Stomach (tissue), 9 donors: ENCODE data around the gene OSBPL2. TPM values are rescaled to one million over a fixed set of nuclear protein-coding genes. Genes with fewer than 3 reads are reported as not detected.

Source experiments
- DNase-seq, 2 donors: peaks; one replicate each; pipeline versions ENCODE4 v3.0.0 to v3.0.0-alpha.2; 2013 to 2019
- H3K27ac ChIP-seq, 5 donors: fragments of 200-600 bp in 4 of 5; sonication (generic) in 4 of 5; one replicate each; pipeline ENCODE4 v1.5.1; 2013 to 2019; ENCODE audit warnings: mild to moderate bottlenecking in 1 of 5, moderate library complexity in 1 of 5
- H3K27me3 ChIP-seq, 3 donors: fragments of 200-600 bp; sonication (generic); one replicate each; pipeline ENCODE4 v1.5.1; 2017 to 2019; ENCODE audit warnings: mixed run types in 1 of 3
- H3K36me3 ChIP-seq, 4 donors: fragments of 200-600 bp; sonication (generic); 1 replicate in 3 of 4; 2 replicates in 1 of 4; pipeline ENCODE4 v1.5.1; 2016 to 2019
- H3K4me1 ChIP-seq, 4 donors: fragments of 200-600 bp; sonication (generic); one replicate each; pipeline ENCODE4 v1.5.1; 2016 to 2019
- H3K4me3 ChIP-seq, 4 donors: fragments of 200-600 bp; sonication (generic) in 3 of 4; one replicate each; pipeline ENCODE4 v1.5.1; 2016 to 2019; ENCODE audit warnings: mild to moderate bottlenecking in 1 of 4
- H3K9me3 ChIP-seq, 4 donors: fragments of 200-600 bp; sonication (generic); one replicate each; pipeline ENCODE4 v1.5.1; 2016 to 2019
- CTCF ChIP-seq, 7 experiments: fragments of 450-650 bp in 4 of 7; fragments of 200-600 bp in 3 of 7; sonication (generic) in 3 of 7; IDR thresholded peaks; one replicate each; pipeline ENCODE4 v1.5.1; 2016 to 2019; ENCODE audit warnings: antibody characterized with exemption in 7 of 7, control low read depth in 2 of 7, mild to moderate bottlenecking in 1 of 7
- EP300 ChIP-seq: sonication (generic); formaldehyde crosslinking; IDR thresholded peaks from one replicate; pipeline ENCODE4 v1.6.1; 2017; ENCODE audit warnings: antibody characterized with exemption
- POLR2A ChIP-seq, 4 donors: fragments of 450-650 bp; IDR thresholded peaks; one replicate each; pipeline ENCODE4 v1.6.1; 2016; ENCODE audit warnings: antibody characterized with exemption in 4 of 4, control low read depth in 2 of 4, mild to moderate bottlenecking in 1 of 4, moderate library complexity in 1 of 4
- POLR2AphosphoS5 ChIP-seq, 3 donors: sonication (generic); formaldehyde crosslinking; IDR thresholded peaks; one replicate each; pipeline ENCODE4 v1.6.1; 2016; ENCODE audit warnings: antibody characterized with exemption in 3 of 3
- WGBS, 5 donors: extraction: QIAGEN DNeasy Blood & Tissue Kit in 3 of 5; methylation state at CpG; one replicate each; pipeline versions ENCODE4 v1.1.5 to v1.1.7; 2013 to 2018; 5-methylcytosine and 5-hydroxymethylcytosine counted together
- intact Hi-C: fragments of 100-400 bp; cut with DNase I; formaldehyde crosslinking; loops from one replicate; pipeline ENCODE4 v1.15.1; 2023; ENCODE audit warnings: low total_unique reads
- polyA plus RNA-seq, 3 donors: library from polyadenylated mRNA; stranded (reverse); fragments of 200-250 nt; gene quantifications; one replicate each; pipeline ENCODE4 v1.2.3, GENCODE V29; 2013
- total RNA-seq, 5 donors: library from RNA; depleted of rRNA; stranded (reverse); fragments of >200 nt; gene quantifications; one replicate each; pipeline versions ENCODE4 v1.1.0 to v1.2.3, GENCODE V29; 2014 to 2016
- donor health status: healthy with polysubstance abuse.
- donor health status: Bipolar disorder and iron deficiency.
- donor health status: healthy.

Gene OSBPL2
- total and polyA plus RNA-seq, 8 donors: 15.1 to 83.4 (median 36.7) TPM

- TF ChIP-seq POLR2AphosphoS5 (IDR thresholded peaks at IDR 0.05): no peak
- no peak for TF ChIP-seq CTCF (IDR thresholded peaks at IDR 0.05)
- TF ChIP-seq POLR2A (IDR thresholded peaks at IDR 0.05): no peak
- TF ChIP-seq EP300: no peak
- H3K27ac ChIP-seq: no peak overlapping the region
- no peaks in the 10 kb centered on the region for H3K27me3 ChIP-seq
- no peaks in the 10 kb centered on the region for H3K9me3 ChIP-seq
- no peak overlapping the region for H3K4me3 ChIP-seq
- WGBS, 5 donors: 69 to 89% (median 81%) methylated on average over 6 to 18 of the region's 18 CpGs
- intact Hi-C loops: no loop called here
- DNase-seq: no peak
- peaks cover 56 to 88% (median 82%) of the 10 kb centered on the region in 4 donors for H3K36me3 ChIP-seq
- H3K4me1 ChIP-seq: no peaks in the 10 kb centered on the region
Measured at GRCh38 chr20:62317167-62317655, 78.9 kb downstream of the OSBPL2 start.

GRCh38 chr20:62318400-62319345 is 80.4 kb downstream of the OSBPL2 start:
- H3K9me3 ChIP-seq: no peaks in the 10 kb centered on the region
- H3K4me3 ChIP-seq: no peak overlapping the region
- DNase-seq: no peak
- WGBS, 5 donors: 81 to 93% (median 86%) methylated on average over 16 to 36 of the region's 36 CpGs
- H3K27me3 ChIP-seq: no peaks in the 10 kb centered on the region
- H3K27ac ChIP-seq: peak overlapping the region in 1 of 5 donors; percentile 39
- intact Hi-C loops: no loop called here
- peaks cover 62 to 88% (median 82%) of the 10 kb centered on the region in 4 donors for H3K36me3 ChIP-seq
- no peaks in the 10 kb centered on the region for H3K4me1 ChIP-seq
- TF ChIP-seq EP300 (no peak), POLR2A (IDR thresholded peaks at IDR 0.05) (no peak), CTCF (IDR thresholded peaks at IDR 0.05) (no peak), POLR2AphosphoS5 (IDR thresholded peaks at IDR 0.05) (no peak)

- peaks cover 64 to 88% (median 84%) of the 10 kb centered on the region in 4 donors for H3K36me3 ChIP-seq
- 69 to 84% (median 80%) methylated on average over 20 to 29 of the region's 29 CpGs for WGBS, 5 donors
Measured at GRCh38 chr20:62319346-62319909, 81.1 kb downstream of the OSBPL2 start.

More at GRCh38 chr20:62319346-62319909, 81.1 kb downstream of the OSBPL2 start:
- Histone ChIP-seq H3K27ac (peak overlapping the region in 2 of 5 donors; percentile 6 to 39), H3K4me3 (no peak overlapping the region), H3K4me1 (no peaks in the 10 kb centered on the region), H3K27me3 (no peaks in the 10 kb centered on the region), H3K9me3 (no peaks in the 10 kb centered on the region)
- intact Hi-C loops: no loop called here
- TF ChIP-seq POLR2A (IDR thresholded peaks at IDR 0.05) (no peak), CTCF (IDR thresholded peaks at IDR 0.05) (no peak), EP300 (no peak), POLR2AphosphoS5 (IDR thresholded peaks at IDR 0.05) (no peak)
- no peak for DNase-seq
